ENCODE measurements around the gene IRF9.

Gene IRF9

GRCh38 chr14:24184104-24184970 lies 23.3 kb downstream of the IRF9 start:
- no peaks in the 10 kb centered on the region for H3K27me3 Mint-ChIP-seq
- H3K4me1 Mint-ChIP-seq = peaks cover 14% of the 10 kb centered on the region
- H3K4me3 Mint-ChIP-seq = no peak overlapping the region
- no peaks in the 10 kb centered on the region for H3K9me3 Mint-ChIP-seq
- H3K36me3 Mint-ChIP-seq (ENCODE audit: low read depth) = peaks cover 42% of the 10 kb centered on the region
- H3K27ac Mint-ChIP-seq = no peak overlapping the region
- no peak for DNase-seq
- ATAC-seq = no peak

DNA sequence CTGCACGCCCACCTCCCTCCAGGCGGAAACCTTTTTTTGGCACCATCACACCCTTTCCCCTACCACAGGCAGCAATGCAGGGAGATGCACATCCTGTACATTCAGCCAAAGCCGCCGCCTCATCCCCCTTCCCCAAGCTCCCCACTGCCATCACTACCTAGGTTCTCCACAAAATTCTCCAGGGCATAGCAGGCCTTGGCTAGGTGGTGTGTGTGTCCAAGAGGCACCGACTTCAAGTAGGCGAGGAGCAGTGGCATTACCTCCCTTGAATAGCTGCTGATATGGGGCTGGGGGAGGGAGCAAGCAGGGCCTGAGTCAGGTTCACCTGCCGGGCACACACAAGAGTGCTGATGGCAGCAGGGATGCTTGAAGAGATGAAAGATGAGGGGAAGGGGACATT lies 24.0 kb downstream of the IRF9 start:
- peaks cover 41% of the 10 kb centered on the region for H3K36me3 Mint-ChIP-seq (ENCODE audit: low read depth)
- no peak overlapping the region for H3K27ac Mint-ChIP-seq
- H3K4me1 Mint-ChIP-seq = peaks cover 16% of the 10 kb centered on the region
- no peak overlapping the region for H3K4me3 Mint-ChIP-seq
- no peak for DNase-seq
- H3K9me3 Mint-ChIP-seq = no peaks in the 10 kb centered on the region
- H3K27me3 Mint-ChIP-seq = no peaks in the 10 kb centered on the region
- ATAC-seq = no peak

GRCh38 chr14:24185741-24186140 lies 24.7 kb downstream of the IRF9 start:
- DNase-seq (no peak), ATAC-seq (no peak)
- Mint-ChIP-seq H3K36me3 (ENCODE audit: low read depth) (peaks cover 43% of the 10 kb centered on the region), H3K9me3 (no peaks in the 10 kb centered on the region), H3K4me1 (peaks cover 16% of the 10 kb centered on the region), H3K27ac (no peak overlapping the region), H3K4me3 (no peak overlapping the region), H3K27me3 (no peaks in the 10 kb centered on the region)

DNA sequence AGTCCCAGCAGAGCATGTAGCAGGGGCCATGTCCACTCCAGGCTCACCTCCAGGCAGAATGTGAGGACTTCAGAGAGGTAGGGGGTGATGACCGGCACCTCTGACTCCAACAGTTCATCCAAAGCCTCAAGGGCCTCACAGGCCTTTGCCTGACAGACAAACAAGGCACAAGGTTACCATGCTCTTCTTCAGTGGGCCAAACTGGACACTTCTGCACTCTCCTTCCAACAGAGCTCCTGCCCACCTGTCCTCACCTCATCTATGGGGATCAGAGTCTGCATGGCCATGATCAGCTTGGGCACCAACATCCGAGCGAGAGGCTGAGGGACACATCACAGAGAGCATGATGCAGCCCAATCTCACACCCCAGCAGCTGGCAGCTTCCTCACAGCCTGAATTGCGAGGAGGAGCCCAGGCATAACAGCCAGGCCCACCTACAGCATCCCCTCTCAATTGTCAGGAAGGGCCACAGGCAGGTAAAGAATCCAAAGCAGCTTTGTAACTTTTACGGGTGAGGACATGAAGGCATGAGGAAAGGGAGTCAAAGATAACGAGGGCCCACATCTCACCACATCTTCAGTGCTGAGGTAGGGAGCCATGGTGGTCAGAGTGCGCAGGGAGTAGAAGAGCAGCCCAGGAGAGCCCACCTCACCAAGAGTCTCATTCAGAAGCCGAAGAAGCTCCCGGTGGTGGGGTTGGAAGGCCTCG lies 25.9 kb downstream of the IRF9 start:
- H3K27me3 Mint-ChIP-seq = no peaks in the 10 kb centered on the region
- peaks cover 44% of the 10 kb centered on the region for H3K36me3 Mint-ChIP-seq (ENCODE audit: low read depth)
- peaks cover 23% of the 10 kb centered on the region for H3K4me1 Mint-ChIP-seq
- H3K9me3 Mint-ChIP-seq = no peaks in the 10 kb centered on the region
- no peak overlapping the region for H3K27ac Mint-ChIP-seq
- no peak for ATAC-seq
- no peak for DNase-seq
- H3K4me3 Mint-ChIP-seq = peak overlapping the region; percentile 84

- H3K36me3 Mint-ChIP-seq (ENCODE audit: low read depth) = peaks cover 44% of the 10 kb centered on the region
- no peaks in the 10 kb centered on the region for H3K27me3 Mint-ChIP-seq
- H3K9me3 Mint-ChIP-seq = no peaks in the 10 kb centered on the region
- peak overlapping the region; percentile 88 for H3K27ac Mint-ChIP-seq
- H3K4me3 Mint-ChIP-seq = peak overlapping the region; percentile 84
- H3K4me1 Mint-ChIP-seq = peaks cover 28% of the 10 kb centered on the region
- ATAC-seq (no peak), DNase-seq (no peak)
Measured at GRCh38 chr14:24187539-24187915, 26.5 kb downstream of the IRF9 start.

GRCh38 chr14:24188251-24189058 lies 27.4 kb downstream of the IRF9 start, which contains the start of gene IPO4:
Gene IPO4, minus strand, starts transcription at chr14:24188816. Its CDS starts 29 bp downstream, at chr14:24188787.
- Mint-ChIP-seq H3K4me3 (peak within 1 kb of the TSS; percentile 84), H3K4me1 (peaks cover 35% of the 10 kb centered on the region), H3K9me3 (no peaks in the 10 kb centered on the region), H3K27ac (peak within 1 kb of the TSS; percentile 88), H3K36me3 (ENCODE audit: low read depth) (peaks cover 46% of the 10 kb centered on the region), H3K27me3 (no peaks in the 10 kb centered on the region)
- DNase-seq = peak; percentile 93
- ATAC-seq = peak; percentile 95

DNA sequence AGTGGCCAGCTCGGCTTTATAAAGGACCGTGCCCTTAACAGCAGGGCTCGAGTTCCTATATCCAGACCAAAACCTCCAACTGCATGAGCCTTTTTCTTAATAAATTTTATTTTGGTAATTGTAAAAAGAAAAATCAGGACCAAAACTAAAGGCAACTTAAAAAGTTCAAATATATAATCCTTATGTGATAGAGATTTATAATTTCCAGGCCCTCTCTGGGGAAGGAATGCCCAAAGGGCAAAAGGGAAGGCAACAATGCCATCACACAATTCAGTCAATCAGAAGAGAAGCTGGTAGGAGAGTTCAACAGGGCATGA lies 28.0 kb downstream of the IRF9 start:
- Mint-ChIP-seq H3K27ac (peak overlapping the region; percentile 88), H3K4me1 (peaks cover 38% of the 10 kb centered on the region), H3K4me3 (peak overlapping the region; percentile 84), H3K36me3 (ENCODE audit: low read depth) (peaks cover 46% of the 10 kb centered on the region), H3K27me3 (no peaks in the 10 kb centered on the region), H3K9me3 (no peaks in the 10 kb centered on the region)
- ATAC-seq = no peak
- no peak for DNase-seq

- Mint-ChIP-seq H3K27ac (peak overlapping the region; percentile 88), H3K4me1 (peaks cover 42% of the 10 kb centered on the region), H3K36me3 (ENCODE audit: low read depth) (peaks cover 47% of the 10 kb centered on the region), H3K9me3 (no peaks in the 10 kb centered on the region), H3K4me3 (peak overlapping the region; percentile 84), H3K27me3 (no peaks in the 10 kb centered on the region)
- no peak for ATAC-seq
- DNase-seq = no peak
Measured at GRCh38 chr14:24189460-24189859, 28.4 kb downstream of the IRF9 start.

GRCh38 chr14:24190416-24190815 lies 29.4 kb downstream of the IRF9 start:
- H3K4me3 Mint-ChIP-seq = no peak overlapping the region
- no peaks in the 10 kb centered on the region for H3K9me3 Mint-ChIP-seq
- H3K27ac Mint-ChIP-seq = no peak overlapping the region
- ATAC-seq (no peak), DNase-seq (no peak)
- no peaks in the 10 kb centered on the region for H3K27me3 Mint-ChIP-seq
- H3K36me3 Mint-ChIP-seq (ENCODE audit: low read depth) = peaks cover 45% of the 10 kb centered on the region
- peaks cover 50% of the 10 kb centered on the region for H3K4me1 Mint-ChIP-seq

DNA sequence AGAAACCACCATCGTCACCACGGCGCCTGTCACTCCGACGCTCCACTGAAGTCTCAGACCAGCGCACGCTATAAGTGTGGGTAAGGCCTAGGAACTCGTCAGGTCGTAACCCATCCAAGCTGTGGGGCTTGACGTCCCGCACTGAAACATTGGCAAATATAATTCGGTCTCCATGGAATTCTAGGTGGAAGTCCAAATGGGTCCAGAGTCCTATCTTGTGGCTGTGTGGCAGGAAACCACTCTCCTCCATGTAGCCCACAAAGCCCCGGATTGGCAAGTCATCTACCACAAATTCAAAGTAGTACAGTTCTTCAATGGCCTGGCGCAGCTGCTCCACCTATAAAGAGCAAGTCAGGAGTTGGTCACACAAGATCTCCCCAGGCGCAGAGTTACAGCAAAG lies 31.9 kb downstream of the IRF9 start:
- H3K27ac Mint-ChIP-seq = no peak overlapping the region
- no peak for ATAC-seq
- peaks cover 34% of the 10 kb centered on the region for H3K36me3 Mint-ChIP-seq (ENCODE audit: low read depth)
- no peak overlapping the region for H3K4me3 Mint-ChIP-seq
- no peak for DNase-seq
- H3K9me3 Mint-ChIP-seq = no peaks in the 10 kb centered on the region
- H3K27me3 Mint-ChIP-seq = no peaks in the 10 kb centered on the region
- H3K4me1 Mint-ChIP-seq = peaks cover 51% of the 10 kb centered on the region

DNA sequence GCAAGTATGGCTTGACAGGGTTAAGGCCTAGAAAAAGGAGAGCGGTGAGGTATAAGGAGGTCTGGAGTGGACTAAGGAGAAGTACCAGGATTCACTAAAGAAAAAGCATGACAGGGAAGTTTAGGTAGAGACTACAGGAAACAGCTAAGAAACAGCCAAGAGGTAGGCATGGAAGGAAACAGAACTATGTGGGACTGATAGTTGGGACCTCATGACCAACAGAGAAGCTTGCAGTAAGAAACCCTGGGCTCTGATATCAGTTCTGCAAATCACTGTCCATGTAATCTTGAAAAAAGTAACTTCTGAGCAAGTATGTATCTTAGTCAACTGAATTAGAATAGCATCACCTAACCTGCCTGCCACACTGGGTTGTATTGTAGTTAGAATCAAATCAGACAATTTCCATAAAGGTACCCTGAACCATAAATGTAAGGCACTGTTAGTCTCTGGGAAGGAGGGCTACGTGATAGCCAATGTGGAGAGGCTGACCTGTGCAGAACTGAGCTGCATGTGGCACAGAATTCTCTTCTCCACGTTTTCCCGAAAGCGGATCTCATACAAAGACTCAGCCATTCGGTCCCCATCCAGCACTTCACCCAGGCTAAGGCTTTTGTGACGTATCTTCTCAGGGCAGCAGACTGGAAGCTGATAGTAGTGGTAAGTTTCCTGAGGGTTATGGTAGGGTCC lies 33.3 kb downstream of the IRF9 start:
- ATAC-seq (no peak), DNase-seq (no peak)
- Mint-ChIP-seq H3K27ac (peak overlapping the region; percentile 96), H3K9me3 (peaks cover 3% of the 10 kb centered on the region), H3K4me3 (peak overlapping the region; percentile 88), H3K4me1 (peaks cover 57% of the 10 kb centered on the region), H3K36me3 (ENCODE audit: low read depth) (peaks cover 38% of the 10 kb centered on the region), H3K27me3 (no peaks in the 10 kb centered on the region)

DNA sequence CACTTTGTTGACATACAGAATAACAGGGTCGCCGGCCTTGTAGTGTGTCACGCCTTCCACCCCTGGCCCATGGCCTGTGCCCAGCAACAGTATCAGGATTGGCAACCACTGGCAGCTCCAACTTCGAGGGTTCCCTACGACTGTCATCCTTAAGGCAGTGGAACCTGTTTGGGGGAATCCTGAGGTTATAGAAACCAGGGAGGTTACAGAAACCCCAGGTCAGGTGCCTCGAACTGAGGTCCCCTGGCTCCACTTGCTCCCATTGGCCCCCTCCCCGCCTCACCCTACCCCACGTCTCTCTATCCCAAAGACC lies 33.8 kb downstream of the IRF9 start:
- no peaks in the 10 kb centered on the region for H3K27me3 Mint-ChIP-seq
- H3K4me3 Mint-ChIP-seq = peak overlapping the region; percentile 88
- H3K4me1 Mint-ChIP-seq = peaks cover 57% of the 10 kb centered on the region
- H3K9me3 Mint-ChIP-seq = peaks cover 3% of the 10 kb centered on the region
- H3K36me3 Mint-ChIP-seq (ENCODE audit: low read depth) = peaks cover 40% of the 10 kb centered on the region
- peak overlapping the region; percentile 96 for H3K27ac Mint-ChIP-seq
- ATAC-seq (no peak), DNase-seq (no peak)

GRCh38 chr14:24195186-24196070 lies 34.4 kb downstream of the IRF9 start, which contains the start of gene TM9SF1:
Gene TM9SF1, minus strand, starts transcription at chr14:24195441. Its CDS starts 422 bp downstream, at chr14:24195019.
- H3K36me3 Mint-ChIP-seq (ENCODE audit: low read depth) = peaks cover 42% of the 10 kb centered on the region

More at GRCh38 chr14:24195186-24196070, 34.4 kb downstream of the IRF9 start, which contains the start of gene TM9SF1:
- DNase-seq (peak; percentile 89), ATAC-seq (peak; percentile 92)
- Mint-ChIP-seq H3K4me1 (peaks cover 57% of the 10 kb centered on the region), H3K9me3 (peaks cover 3% of the 10 kb centered on the region), H3K27ac (peak within 1 kb of the TSS; percentile 96), H3K4me3 (peak within 1 kb of the TSS; percentile 88), H3K27me3 (no peaks in the 10 kb centered on the region)

Measured in activated naive CD8-positive, alpha-beta T cell treated with anti-CD3 and anti-CD28 coated beads, Interleukin-2, amount 50 U/mL, for 24 hours (primary cell).